ENCODE measurements around the gene CDH23. TPM values are rescaled to one million over a fixed set of nuclear protein-coding genes. Genes with fewer than 3 reads are reported as not detected.

The CDH23 gene
- total RNA-seq, 1 experiment from 2014 or later = 0.07 TPM

DNA sequence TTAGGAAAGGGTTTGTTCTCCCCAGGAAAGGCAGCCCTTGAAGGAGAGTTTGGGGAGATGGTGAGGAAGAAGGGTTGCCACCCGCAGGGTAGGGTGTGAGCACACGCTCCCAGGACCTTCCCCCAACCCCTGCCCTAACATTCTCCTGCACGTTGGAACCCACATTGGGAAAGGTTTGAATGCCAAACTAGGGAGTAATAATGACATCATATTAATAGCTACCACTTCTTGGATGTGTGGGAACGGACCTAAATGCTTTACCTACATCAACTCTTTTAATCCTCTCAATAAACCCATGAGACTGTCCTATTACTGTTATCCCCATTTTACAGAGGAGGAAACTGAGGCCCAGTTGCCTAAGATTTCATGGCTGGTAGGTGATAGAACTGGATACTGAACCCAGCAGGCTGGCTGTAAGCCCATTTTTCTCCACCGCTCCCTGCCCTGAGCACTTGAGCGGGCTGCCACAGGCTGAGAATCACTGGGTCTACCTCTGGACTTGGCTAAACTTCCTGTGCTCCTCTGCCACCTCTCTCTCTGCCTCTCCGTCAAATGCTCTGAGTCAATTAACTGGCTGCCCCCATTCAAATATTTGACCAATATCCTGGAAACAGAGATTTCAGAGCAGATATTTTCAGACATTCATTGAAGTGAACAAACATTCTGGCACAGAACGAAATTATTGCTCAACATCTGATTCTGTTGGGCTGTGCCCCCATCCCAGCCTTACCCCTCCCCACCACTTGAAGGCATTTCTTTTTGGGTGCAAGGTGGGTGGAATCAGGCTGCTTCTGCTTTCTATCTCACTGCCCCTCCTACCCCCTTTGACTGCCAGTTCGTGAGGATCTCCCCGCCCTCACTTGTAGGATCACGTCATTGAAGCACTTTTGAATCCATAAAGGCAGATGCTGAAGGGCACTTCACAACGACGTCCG, 193.2 kb downstream of the CDH23 start:
- peaks cover 14% of the 10 kb centered on the region for H3K27me3 Mint-ChIP-seq (ENCODE audit: unreplicated experiment)
- CTCF ChIA-PET = interaction anchor here (0.7 kb wide), 1 partner anchor 30 kb away, joined by 3 read pairs; no protein-coding TSS in a partner anchor
- intact Hi-C loops (cut with micrococcal nuclease; ENCODE audit: unreplicated experiment) = no loop called here
- H3K4me3 Mint-ChIP-seq (ENCODE audit: low read depth, unreplicated experiment) = no peak overlapping the region
- DNase-seq = no peak
- TF ChIP-seq, protein P1, sequence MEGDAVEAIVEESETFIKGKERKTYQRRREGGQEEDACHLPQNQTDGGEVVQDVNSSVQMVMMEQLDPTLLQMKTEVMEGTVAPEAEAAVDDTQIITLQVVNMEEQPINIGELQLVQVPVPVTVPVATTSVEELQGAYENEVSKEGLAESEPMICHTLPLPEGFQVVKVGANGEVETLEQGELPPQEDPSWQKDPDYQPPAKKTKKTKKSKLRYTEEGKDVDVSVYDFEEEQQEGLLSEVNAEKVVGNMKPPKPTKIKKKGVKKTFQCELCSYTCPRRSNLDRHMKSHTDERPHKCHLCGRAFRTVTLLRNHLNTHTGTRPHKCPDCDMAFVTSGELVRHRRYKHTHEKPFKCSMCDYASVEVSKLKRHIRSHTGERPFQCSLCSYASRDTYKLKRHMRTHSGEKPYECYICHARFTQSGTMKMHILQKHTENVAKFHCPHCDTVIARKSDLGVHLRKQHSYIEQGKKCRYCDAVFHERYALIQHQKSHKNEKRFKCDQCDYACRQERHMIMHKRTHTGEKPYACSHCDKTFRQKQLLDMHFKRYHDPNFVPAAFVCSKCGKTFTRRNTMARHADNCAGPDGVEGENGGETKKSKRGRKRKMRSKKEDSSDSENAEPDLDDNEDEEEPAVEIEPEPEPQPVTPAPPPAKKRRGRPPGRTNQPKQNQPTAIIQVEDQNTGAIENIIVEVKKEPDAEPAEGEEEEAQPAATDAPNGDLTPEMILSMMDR (IDR thresholded peaks at IDR 0.05; ENCODE audit: unreplicated experiment) = no peak
- H3K9me3 Mint-ChIP-seq (ENCODE audit: low read depth, unreplicated experiment) = no peaks in the 10 kb centered on the region
- H3K4me1 Mint-ChIP-seq (ENCODE audit: low read depth, unreplicated experiment) = no peaks in the 10 kb centered on the region
- no peaks in the 10 kb centered on the region for H3K36me3 Mint-ChIP-seq (ENCODE audit: insufficient read depth, unreplicated experiment)
- no peak overlapping the region for H3K27ac Mint-ChIP-seq (ENCODE audit: unreplicated experiment)
- BruUV-seq (replicated peaks) = no TSS peak

DNA sequence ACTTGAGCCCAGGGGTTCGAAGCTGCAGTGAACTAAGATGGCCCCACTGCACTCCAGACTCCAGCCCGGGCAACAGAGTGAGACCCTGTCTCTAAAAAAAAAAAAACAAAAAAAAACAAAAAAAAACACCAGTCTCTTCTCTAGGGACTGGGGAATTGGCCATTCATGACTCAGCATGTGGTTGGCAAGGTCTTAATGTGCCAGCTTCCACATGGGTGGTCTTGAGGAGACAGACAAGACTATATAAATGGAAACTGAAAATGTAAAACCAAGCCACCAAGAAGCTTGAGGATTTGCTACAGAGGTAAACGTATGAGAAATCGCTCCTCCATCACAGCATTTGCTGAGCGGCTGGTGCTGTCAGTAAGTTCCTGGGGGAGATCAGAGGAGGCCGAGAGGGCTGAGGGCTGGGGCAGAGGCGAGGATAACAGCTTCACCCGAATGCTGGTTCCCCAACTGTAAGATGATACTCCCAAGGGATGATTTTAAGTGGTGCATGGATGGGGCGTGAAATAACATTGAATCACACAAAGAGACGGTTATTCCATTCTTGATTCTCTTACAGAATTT, 194.1 kb downstream of the CDH23 start:
- CTCF ChIA-PET = interaction anchor here (0.7 to 1.6 kb wide), 3 partner anchors 21 to 31 kb away, joined by 3 to 4 read pairs (median 3); no protein-coding TSS in a partner anchor
- Mint-ChIP-seq H3K9me3 (ENCODE audit: low read depth, unreplicated experiment) (no peaks in the 10 kb centered on the region), H3K27me3 (ENCODE audit: unreplicated experiment) (peaks cover 21% of the 10 kb centered on the region), H3K4me1 (ENCODE audit: low read depth, unreplicated experiment) (no peaks in the 10 kb centered on the region), H3K4me3 (ENCODE audit: low read depth, unreplicated experiment) (no peak overlapping the region), H3K36me3 (ENCODE audit: insufficient read depth, unreplicated experiment) (no peaks in the 10 kb centered on the region), H3K27ac (ENCODE audit: unreplicated experiment) (no peak overlapping the region)
- no TSS peak for BruUV-seq (replicated peaks)
- DNase-seq = no peak
- TF ChIP-seq, protein P1 (IDR thresholded peaks at IDR 0.05; ENCODE audit: unreplicated experiment) = no peak
- intact Hi-C loops (cut with micrococcal nuclease; ENCODE audit: unreplicated experiment) = no loop called here

DNA sequence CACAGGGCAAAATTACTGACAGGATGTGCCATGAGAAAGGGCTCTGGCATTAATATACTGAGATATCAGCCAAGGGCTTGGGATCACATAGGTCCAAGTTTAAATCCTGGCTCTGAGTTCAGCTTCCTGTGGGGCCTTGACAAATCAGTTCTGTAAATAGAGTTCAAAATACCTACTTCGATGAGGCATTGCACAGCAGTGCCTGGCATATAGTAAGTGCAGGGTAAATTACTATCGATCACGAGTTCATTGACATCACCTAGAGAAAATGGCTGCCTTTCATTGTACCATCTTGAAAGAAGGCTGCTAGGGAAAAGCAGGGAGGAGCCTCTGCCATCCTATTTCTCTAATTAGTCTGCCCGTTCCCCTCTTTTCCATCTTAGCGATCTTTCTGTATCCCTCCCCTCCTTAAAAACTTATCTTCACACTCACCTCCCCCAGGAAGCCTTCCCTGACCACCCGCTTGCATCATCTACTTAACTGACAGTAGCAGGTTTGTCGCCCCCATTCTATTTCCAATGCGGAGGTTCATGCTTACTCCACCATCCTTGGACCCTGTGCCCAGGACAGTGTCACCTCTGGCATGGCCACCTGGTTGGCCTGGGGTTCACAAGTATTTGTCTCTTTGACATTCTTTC, 198.3 kb downstream of the CDH23 start:
- TF ChIP-seq, protein P1 (IDR thresholded peaks at IDR 0.05; ENCODE audit: unreplicated experiment) = no peak
- Mint-ChIP-seq H3K36me3 (ENCODE audit: insufficient read depth, unreplicated experiment) (no peaks in the 10 kb centered on the region), H3K4me1 (ENCODE audit: low read depth, unreplicated experiment) (no peaks in the 10 kb centered on the region), H3K9me3 (ENCODE audit: low read depth, unreplicated experiment) (no peaks in the 10 kb centered on the region), H3K4me3 (ENCODE audit: low read depth, unreplicated experiment) (no peak overlapping the region), H3K27me3 (ENCODE audit: unreplicated experiment) (peaks cover 26% of the 10 kb centered on the region), H3K27ac (ENCODE audit: unreplicated experiment) (no peak overlapping the region)
- intact Hi-C loops (cut with micrococcal nuclease; ENCODE audit: unreplicated experiment) = no loop called here
- CTCF ChIA-PET = no interaction called here
- no TSS peak for BruUV-seq (replicated peaks)
- no peak for DNase-seq

DNA sequence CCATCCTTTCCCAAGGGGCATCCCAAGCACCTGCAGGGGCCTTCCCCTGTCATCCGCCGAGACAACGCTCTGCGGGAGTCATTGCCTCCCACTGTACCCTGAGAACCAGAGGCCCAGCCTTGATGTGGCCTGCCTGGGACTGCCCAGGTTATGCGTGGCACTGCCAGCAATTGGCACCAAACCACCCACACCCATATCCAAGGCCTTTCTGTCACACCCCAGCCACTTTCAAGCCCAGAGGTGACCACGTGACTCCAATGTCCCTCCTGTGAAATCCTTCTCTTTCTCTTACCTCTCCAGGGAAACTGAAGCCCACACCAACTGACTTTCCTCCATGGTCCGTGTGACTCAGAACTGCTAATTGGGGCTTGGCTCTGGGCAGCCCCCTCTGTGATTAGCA, 198.9 kb downstream of the CDH23 start:
- BruUV-seq (replicated peaks) = no TSS peak
- CTCF ChIA-PET = no interaction called here
- no peak for DNase-seq
- intact Hi-C loops (cut with micrococcal nuclease; ENCODE audit: unreplicated experiment) = no loop called here
- Mint-ChIP-seq H3K36me3 (ENCODE audit: insufficient read depth, unreplicated experiment) (no peaks in the 10 kb centered on the region), H3K4me3 (ENCODE audit: low read depth, unreplicated experiment) (no peak overlapping the region), H3K4me1 (ENCODE audit: low read depth, unreplicated experiment) (no peaks in the 10 kb centered on the region), H3K27me3 (ENCODE audit: unreplicated experiment) (peaks cover 26% of the 10 kb centered on the region), H3K9me3 (ENCODE audit: low read depth, unreplicated experiment) (no peaks in the 10 kb centered on the region), H3K27ac (ENCODE audit: unreplicated experiment) (no peak overlapping the region)
- TF ChIP-seq, protein P1 (IDR thresholded peaks at IDR 0.05; ENCODE audit: unreplicated experiment) = no peak
